ENCODE data around the gene MRPL55.

Gene MRPL55

GRCh38 chr1:228105996-228106799 lies 2.9 kb downstream of the MRPL55 start:
- TF ChIP-seq ZNF274 (IDR thresholded peaks at IDR 0.05; ENCODE audit: low read depth, low read length): no peak
- H3K4me3 ChIP-seq (ENCODE audit: low read length): no peak overlapping the region

- H3K4me3 ChIP-seq (ENCODE audit: low read length): no peak overlapping the region
- no peak for TF ChIP-seq ZNF274 (IDR thresholded peaks at IDR 0.05; ENCODE audit: low read depth, low read length)
Measured at GRCh38 chr1:228105270-228105995, 3.7 kb downstream of the MRPL55 start.

- H3K4me3 ChIP-seq (ENCODE audit: low read length): peak overlapping the region; percentile 91; the same call in 1 of the 2 replicates
- no peak for TF ChIP-seq ZNF274 (IDR thresholded peaks at IDR 0.05; ENCODE audit: low read depth, low read length)
Measured at GRCh38 chr1:228104526-228105269, 4.4 kb downstream of the MRPL55 start.

- peak within 1 kb of the TSS; percentile 91 for H3K4me3 ChIP-seq (ENCODE audit: low read length)
- TF ChIP-seq ZNF274 (IDR thresholded peaks at IDR 0.05; ENCODE audit: low read depth, low read length): no peak
Measured at GRCh38 chr1:228102791-228103620, 6.1 kb downstream of the MRPL55 start, which contains the start of gene C1orf35. Gene C1orf35 (minus strand): TSS chr1:228103325. CDS start chr1:228103227, 98 bp downstream.

GRCh38 chr1:228101994-228102790 lies 6.9 kb downstream of the MRPL55 start:
- TF ChIP-seq ZNF274 (IDR thresholded peaks at IDR 0.05; ENCODE audit: low read depth, low read length): no peak
- H3K4me3 ChIP-seq (ENCODE audit: low read length): peak overlapping the region; percentile 91

DNA sequence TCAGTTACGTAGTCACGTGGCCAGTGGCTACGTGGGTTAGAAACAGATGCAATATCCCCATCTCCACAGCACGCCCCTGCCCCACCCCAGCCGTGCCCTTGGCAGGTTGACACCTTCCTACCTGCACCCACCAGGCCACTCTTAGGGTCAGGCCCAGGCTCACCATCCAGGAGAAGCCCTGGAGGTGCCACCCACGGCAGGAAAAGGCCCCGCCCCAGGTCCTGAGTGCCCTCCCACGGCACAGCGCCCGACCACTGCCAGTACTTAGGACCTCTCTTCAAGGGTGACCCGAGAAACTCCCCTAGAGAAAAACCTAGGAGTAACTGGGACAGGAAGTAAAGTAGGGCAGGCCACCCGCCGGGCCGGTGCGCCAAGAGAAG lies 7.5 kb downstream of the MRPL55 start:
- H3K4me3 ChIP-seq (ENCODE audit: low read length): peak overlapping the region; percentile 91; the same call in 1 of the 2 replicates
- TF ChIP-seq ZNF274 (IDR thresholded peaks at IDR 0.05; ENCODE audit: low read depth, low read length): no peak

DNA sequence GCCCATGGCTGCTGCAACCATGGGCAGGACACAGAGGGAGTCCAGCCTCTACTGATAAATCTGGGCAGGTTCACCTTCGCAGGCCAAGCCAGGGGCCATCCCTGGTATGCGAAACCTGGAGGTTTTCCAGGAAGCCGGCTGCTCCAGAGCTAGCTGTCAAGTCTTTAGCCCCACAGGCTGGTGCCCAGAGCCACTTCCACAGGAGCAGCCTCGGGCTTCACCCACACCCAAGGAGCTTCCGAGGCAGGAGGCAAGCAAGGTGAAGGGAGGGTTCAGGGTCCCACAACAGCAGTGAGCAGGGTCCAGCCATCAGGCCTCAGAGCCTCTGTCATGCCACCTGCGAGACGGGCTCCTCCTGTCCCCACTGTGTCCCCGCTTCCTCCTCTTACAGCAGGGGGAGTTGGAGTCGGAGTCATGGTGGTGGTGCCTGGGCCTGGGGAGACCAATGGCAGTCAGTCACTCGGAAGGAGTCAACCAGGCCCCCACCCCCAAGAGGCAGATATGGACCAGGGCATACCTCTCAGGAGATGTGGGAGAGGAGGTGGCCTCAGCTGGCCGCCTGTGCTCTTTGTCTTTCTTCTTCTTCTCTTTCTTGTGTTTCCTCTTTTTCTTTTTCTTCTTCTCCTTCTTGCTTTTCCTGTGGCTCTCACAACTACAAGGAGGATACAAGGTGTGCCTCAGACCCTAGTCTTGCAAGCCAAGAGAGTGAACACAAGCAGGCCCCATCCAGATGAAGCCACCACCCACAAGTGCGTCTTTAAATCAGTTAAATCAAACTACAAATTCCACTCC lies 8.1 kb downstream of the MRPL55 start:
- H3K4me3 ChIP-seq (ENCODE audit: low read length): no peak overlapping the region
- no peak for TF ChIP-seq ZNF274 (IDR thresholded peaks at IDR 0.05; ENCODE audit: low read depth, low read length)

DNA sequence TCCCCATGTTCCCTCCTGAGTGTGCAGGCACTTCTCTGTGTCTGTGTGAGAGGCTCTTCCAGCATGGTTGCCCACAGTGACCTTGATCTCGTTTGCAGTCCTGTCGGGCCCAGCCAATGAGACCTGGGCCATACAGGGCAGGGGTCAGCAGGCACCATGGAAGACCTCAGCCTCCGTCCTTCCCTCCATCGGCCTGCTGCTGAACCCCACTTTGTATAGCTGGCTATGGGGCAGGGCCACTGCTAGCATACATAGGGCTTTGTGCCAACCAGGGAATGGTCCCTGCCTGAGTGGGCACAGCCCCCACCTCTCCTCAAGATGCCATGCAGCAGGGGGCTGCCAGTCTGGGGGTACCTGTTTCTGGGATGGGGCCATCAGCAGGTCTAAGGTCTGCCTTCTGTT lies 9.8 kb downstream of the MRPL55 start:
- TF ChIP-seq ZNF274 (IDR thresholded peaks at IDR 0.05; ENCODE audit: low read depth, low read length): no peak
- no peak overlapping the region for H3K4me3 ChIP-seq (ENCODE audit: low read length)

- H3K4me3 ChIP-seq (ENCODE audit: low read length): no peak overlapping the region
- no peak for TF ChIP-seq ZNF274 (IDR thresholded peaks at IDR 0.05; ENCODE audit: low read depth, low read length)
Measured at GRCh38 chr1:228098323-228098931, 10.7 kb downstream of the MRPL55 start.

DNA sequence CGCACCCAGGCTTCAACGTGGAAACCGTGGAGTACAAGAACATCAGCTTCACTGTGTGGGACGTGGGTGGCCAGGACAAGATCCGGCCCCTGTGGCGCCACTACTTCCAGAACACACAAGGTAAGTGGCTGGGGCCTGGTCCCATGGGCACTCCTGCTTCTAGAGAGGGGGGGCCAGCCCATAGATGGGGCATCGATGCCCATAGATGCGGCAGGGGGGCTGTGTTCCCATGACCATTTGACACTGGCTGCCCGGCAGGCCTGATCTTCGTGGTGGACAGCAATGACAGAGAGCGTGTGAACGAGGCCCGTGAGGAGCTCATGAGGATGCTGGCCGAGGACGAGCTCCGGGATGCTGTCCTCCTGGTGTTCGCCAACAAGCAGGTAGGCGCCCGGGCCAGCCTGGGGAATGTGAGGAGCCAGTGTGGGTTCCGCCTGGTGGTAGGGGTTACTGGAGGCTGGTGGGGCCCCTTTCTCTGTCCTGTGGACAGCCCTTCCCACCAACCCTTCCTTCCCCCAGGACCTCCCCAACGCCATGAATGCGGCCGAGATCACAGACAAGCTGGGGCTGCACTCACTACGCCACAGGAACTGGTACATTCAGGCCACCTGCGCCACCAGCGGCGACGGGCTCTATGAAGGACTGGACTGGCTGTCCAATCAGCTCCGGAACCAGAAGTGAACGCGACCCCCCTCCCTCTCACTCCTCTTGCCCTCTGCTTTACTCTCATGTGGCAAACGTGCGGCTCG lies 11.6 kb downstream of the MRPL55 start:
- TF ChIP-seq ZNF274 (IDR thresholded peaks at IDR 0.05; ENCODE audit: low read depth, low read length): no peak
- no peak overlapping the region for H3K4me3 ChIP-seq (ENCODE audit: low read length)
